NCI-H2196 treated with DMSO at 0.1 percent for 48 hours (cell line): Measurements from ENCODE around the gene PPP2R5C.
A peak's percentile ranks its signal among the peaks of the same experiment; 100 is the strongest.

Experiments
- DNase-seq: peaks from one replicate; lab custom pipeline; 2025; ENCODE audit not compliant: unreplicated experiment; lab: John Stamatoyannopoulos, UW

The PPP2R5C gene

DNA sequence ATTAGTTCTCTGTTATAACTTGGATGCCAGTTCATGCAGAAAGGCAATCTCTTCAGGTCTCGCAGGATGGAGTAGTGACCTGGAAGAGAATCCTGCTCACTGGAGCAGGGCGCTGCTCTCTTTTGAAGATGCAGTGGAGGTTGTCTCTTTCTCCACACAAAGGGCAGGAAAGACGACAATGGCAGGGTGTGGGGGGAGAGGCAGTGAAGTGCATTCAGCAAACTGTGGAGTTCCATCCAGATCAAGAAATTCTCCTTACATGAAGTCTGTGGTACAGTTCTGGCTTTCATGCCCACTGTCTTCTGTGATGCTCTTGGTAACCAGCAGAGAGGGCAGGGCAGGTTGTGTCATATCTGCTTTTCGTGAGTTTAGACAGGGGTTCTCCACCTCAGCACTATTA, 6.6 kb upstream of the PPP2R5C start:
- no peak for DNase-seq

DNA sequence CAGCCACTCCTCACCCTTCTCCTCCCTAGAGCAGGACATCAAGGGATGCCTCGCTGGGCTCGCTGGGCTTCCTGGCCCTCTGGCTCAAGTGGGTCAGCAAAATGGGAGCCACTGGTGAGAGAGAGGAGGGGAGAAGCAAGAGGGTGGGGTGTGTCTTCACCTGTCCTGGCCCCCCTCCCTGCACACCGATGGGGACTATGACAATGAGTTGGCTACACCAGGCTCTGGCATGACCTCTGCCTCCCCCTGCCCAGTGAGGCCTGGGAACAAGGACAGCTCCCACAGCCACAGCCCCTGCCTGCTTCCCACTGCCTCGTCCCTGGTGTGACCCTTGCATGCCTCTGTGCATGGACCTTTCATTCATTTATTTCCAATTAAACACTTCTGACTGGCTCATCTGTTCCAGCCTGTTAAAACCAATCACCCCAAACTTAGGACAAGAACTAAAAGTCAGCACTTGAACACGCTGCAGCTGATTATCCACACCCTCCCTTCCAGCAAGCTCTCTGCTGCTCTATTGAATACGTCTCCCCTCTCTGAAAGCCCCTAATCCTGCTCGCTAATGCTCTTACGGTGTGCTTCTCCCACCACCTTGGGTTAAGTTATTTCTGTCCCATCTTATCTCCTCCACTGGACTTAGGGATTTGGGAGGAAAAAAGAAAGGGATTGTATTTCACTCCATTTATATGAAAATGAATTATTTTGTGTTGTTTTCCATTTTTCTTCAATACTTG, 5.8 kb upstream of the PPP2R5C start:
- no peak for DNase-seq

DNA sequence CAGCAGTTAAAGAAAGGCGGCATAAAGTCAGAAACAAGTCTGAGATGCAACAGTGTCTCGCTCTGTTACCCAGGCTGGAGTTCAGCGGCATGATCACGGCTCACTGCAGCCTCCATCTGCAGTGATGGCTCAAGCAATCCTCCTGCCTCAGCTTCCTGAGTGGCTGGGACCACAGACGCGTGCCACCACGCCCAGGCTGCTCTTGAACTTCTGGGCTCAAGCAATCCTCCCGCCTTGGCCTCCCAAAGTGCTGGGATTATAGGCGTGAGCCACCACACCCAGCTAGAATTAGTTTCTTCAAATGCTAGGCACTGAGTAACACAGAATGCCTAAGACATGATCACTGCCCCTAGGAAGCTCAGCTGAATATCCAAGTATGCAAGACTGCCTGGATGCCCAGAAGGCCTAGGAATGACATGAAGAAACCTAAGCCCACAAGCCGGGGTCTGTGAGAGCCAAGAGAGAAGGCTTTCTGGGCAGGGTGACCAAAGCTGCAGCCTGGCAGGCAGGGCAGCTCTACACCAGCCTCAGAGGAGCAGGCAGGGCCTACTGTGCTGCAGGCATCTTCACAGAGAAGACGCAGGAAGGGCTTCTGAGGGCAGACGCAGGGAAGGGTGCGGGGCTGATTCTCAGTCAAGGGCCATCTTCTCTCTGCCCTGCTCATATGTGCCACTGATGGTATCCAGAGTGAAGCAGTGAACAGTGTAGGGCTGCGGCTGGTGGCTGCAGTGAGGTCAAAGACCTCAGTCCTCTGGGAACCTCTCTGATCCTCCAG, 4.3 kb upstream of the PPP2R5C start:
- no peak for DNase-seq

DNA sequence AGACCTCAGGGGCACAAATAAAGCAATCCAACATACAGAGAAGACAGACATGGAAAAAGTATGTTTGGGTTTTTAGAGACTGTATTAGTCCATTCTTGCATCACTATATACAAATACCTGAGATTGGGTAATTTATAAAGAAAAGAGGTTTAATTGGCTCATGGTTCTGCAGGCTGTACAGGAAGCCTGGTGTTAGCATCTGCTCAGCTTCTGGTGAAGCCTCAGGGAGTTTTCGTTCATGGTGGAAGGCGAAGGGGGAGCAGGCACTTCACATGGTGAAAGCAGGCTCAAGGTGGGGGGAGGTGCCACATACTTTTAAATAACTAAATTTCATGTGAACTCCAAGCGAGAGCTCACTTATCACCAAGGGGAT, 3.7 kb upstream of the PPP2R5C start:
- no peak for DNase-seq

DNA sequence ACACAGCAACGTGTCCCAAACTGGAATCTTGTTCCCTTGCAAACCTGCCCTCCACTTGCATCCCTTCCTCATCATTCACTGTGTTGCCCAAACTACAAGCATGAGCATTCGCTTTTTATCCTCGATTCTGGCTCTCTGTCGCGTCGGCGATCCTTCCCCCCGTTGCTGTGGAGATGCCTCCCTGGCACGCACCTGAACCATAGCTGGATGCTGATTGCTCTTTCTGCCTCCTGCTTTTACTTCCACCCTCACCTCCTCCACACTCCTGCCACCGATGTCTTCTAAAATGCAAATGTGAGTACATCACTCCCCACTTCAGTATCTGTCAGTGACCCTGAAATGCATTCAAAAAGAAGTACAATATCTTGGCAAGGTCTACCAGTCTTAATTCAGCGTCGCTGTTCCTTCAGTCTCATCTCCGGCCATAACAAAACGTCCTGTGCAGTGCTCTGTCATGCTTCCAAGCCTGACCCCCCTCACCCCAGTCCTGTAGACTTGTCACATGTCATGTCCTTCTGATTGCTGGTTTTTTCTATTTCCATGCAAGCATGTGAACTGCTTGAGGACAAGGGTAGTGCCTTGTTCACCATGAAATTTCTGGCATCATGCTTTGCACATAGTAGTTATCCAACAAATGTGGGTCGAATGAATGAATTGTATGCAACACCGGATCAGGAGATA, 2.5 kb upstream of the PPP2R5C start:
- DNase-seq: no peak

DNA sequence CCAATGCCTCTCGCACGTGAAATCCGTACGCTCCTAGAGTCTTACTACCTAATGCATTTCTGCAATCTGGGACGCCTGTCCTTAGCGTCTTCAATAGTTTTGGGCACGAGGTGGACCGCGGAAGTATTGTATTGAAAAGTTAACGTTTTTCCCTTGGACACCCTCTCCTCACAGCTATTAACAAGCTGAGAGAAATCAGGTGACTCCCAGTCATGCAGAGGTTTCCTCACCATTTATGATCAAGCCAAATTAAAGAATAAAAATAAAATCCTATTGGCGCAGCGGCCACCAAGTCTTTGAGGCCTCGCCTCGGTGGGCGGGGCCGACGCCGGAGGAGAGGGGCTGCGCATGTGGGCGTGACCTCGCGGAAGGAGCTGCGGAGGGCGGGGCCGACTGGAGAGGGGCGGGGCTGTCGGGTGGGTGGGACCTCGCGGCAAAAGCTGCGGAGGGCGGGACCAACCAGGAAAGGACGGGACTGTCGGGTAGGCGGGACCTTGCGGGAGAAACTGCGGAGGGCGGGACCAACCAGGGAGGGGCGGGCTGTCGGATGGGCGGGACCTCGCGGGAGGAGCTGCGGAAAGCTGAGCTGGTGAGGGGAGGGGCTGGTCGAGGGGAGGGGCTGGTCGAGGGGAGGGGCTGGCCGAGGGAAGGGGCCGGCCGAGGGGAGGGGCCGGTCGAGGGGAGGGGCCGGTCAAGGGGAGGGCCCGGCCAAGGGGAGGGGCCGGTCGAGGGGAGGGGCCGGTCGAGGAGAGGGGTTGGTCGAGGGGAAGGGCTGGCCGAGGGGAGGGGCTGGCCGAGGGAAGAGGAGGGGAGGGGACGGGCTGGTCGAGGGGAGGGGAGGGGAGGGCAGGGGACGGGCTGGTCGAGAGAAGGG, 1.1 kb upstream of the PPP2R5C start:
- DNase-seq: peak; percentile 81

DNA sequence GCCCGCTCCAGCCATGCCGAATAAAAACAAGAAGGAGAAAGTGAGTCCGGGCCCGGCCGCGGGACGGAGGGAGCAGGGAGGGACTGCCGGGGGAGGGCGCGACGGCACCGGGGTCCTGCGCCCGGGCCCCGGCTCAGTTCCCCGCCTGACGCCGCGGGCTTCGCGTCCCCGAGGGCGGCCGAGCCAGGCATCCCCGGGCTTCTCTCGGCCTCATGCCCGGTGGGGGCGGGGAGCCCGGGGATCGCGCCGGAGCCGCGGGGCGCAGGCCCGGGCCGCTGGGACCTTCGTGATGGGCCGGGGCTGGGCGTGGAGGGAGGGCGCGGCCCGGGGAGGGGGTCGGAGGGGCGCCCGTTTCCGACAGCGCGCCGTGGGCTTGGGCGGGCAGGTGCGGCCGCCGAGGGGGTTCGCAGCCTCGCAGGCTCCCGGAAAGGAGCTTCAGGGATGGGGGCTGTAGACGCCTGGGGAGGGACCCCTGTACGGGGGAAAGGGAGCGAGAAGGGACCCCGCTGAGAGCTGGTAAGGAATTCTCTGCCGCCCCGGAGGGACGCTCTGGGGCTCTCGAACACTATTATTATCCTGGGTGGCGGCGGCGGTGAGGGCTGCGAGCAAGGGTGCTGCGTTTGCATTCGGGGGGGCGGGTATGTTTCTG, 496 bp downstream of the PPP2R5C start:
- no peak for DNase-seq

DNA sequence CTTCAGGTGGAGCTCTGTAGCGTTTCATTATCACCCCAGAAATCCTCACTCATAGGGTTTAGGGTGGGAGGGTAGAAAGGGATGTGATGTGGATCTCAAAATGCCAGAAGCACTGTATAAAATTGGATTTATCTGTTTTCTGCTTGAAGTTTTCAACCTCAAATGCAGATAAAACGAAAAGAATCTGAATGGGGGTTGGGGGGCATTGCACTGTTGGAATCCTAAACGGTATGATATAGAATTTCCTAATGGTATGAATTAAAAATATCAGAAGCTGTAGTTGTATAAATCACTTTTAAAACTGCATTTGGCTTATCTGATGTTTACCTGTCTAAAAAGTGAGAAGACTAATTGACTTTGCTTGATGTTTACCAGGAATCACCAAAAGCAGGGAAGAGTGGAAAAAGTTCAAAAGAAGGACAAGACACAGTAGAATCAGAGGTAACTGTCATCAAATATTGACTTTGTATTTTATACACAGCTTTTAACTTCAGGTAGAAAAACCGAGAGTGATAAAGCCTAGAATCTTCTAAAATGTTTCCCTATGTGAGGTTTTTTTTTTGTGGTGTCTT, 1.1 kb downstream of the PPP2R5C start:
- no peak for DNase-seq

DNA sequence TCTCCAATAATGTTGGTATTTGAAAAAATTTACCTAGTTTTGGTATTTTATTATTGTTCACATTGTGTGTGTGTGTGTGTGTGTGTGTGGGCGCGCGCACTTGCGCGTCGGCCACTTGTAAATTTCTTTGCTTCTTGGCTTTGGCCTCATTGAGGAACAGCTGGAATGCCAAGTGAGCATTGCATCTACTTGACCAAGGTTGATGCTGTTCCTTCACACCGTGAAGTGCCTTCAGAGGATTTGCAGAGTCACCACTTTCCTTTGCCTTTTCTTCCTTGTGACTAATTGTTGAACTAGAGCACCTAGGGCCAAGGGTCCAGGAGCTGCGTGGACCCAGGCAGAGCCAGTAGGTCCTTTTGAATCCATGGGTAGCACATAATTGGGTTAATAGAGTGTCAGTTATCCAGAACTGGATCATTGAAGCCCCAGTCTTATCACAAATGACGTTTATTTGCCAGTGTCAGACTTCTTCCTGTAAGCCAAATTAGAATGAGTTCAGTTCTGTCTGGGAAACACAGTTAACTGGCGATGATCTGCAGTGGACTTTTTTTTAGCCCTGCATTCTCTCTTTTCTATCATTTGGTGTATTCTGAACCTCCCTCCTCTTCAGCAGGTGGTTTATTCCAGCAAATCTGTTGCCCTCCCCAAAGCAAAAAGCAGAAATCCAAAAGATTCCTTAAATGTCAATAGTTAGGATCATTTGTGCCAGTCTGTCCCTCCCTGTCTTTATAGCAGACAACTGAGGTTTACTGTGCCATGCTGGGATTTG, 2.6 kb downstream of the PPP2R5C start:
- no peak for DNase-seq

DNA sequence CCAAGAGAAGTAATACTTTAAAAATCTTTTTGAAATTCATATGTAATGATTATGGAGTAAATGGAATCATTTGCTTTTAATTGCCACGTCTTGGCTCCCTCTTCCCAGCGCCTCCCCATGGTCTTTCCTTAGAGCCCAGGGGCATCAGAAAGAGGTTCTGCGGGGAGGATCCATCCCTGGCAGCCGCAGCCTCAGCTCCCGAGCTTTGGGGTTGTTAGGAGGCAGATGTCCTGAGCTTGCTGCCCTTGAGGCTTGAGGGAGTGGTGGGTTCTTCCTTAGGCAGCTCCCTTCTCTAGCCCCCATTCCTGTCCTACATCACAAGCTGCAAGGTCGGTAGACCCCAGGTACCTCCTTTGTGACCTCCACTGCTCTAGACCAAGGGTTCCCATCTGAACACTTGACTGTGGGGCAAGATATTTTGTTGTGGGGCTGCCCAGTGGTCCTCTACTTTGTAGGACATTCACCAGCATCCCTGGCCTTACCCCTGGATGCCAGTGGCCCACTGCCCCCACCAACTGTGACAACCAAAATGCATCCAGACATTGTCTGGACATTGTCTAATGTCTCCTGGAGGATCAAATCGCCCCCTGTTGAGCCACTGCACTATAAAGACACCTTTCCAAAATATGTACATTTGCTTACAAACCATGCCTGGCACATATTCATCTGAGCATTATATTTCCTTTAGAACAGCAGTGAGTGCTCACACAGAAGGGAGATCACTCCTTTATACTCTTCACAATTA, 6.3 kb downstream of the PPP2R5C start:
- DNase-seq: no peak

DNA sequence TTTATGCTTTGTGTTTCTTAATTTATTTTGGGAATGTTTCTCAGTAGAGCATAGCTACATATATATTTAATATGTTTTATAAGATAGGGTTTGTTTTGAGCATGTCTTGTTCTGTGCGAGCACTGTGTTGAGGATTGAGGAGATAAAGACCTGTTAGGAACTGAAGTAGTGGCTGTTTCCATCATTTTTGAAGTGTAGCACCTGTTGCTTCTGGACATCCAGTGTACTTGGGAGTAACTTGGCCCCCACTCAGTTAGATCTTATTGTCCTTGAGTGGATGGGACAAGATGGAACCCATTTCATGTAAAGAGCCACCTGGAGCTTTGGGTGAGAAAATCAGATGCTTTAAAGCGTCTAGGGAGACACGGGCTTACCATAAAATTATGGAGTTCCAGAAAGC, 8.7 kb downstream of the PPP2R5C start:
- no peak for DNase-seq

DNA sequence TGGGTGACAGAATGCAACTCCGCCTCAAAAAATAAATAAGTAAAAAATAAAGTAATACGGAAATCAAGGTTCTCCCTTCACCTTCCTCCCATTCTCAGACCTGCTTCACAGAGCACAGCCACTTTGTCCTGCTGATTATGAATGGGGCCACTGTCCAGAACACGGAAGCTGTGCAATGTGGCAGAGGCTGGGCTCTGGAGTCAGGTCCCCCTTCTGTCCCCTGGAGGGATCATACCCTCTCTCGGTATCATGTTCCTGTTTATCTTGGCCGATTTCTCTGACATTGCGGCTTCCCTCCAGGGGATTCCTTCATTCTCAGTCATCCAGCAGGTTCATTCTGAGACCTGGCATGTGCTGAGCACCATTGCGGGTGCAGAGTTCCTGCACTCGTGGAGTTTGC, 11.3 kb downstream of the PPP2R5C start:
- no peak for DNase-seq

DNA sequence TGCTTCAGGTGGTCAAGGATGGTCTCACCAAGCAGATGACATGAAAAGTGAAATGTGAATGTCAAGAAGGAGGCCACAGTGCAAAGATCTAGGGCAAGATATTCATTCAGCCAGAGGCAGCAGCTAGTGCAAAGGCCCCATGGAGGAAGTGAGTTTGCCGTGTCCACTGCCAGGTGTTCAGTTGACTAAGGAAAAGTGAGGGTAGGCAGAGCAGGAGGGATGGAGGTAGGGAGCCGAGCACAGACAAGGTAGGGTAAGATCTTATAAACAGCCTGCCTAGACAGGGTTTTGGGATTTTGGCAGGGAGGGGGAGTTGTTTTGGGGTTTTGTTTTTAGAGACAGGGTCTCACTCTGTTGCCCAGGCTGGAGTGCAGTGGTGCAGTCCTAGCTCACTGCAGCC, 11.9 kb downstream of the PPP2R5C start:
- DNase-seq: no peak

DNA sequence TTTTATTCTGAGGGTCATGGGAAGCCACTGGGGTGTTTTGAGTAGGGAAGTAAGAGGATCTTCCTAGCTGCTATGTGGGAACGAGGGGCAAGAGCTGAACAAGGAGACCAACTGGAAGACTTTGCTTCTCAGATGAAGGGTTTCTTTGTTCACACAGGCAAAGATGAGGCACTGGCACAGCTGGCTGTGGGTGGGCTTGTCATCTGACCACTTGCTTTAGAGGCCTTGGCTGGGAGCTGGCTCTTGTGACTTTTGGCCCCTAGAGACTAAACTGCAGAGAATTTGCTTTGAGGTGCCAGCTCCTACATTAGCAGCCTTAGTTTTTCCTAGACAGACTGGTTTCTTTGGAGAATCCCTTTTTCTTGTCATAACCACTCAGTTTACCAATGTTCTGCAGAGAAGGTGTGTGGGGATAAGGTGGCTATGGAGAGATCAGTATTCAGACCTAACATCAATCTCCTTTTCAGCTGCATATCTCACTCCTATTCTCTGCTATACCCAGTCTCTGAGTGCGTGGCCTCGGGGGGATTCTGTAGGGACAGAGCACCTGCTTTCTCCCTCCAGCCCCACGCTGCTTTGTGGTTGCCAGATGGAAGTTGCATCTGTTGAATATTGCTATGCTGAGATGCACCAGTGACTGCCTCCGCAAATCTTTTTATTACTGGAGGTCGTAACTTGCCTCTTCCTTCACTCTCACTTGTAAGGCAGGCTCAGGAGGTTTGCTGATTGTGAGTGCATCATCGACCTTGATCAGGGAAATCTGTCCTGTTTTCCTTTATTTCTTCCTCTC, 12.7 kb downstream of the PPP2R5C start:
- DNase-seq: no peak

DNA sequence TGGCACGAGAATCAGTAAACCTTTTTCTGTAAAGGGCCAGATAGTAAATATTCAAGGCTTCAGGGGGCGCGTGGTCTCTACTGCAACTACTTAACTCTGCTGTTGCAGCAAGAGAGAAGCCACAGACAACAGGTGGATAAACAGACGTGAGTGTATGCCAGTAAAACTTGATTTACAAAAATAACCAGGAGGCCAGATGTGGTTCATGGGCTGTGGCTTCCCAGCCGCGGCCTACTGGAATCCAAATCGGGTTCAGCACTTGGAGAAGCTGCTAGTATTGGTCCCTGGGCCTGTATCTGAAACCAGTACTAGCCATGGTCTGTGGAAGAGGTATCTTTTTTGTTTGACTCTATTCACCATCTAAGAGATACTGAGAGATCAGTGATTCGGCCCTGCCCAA, 13.3 kb downstream of the PPP2R5C start:
- no peak for DNase-seq

DNA sequence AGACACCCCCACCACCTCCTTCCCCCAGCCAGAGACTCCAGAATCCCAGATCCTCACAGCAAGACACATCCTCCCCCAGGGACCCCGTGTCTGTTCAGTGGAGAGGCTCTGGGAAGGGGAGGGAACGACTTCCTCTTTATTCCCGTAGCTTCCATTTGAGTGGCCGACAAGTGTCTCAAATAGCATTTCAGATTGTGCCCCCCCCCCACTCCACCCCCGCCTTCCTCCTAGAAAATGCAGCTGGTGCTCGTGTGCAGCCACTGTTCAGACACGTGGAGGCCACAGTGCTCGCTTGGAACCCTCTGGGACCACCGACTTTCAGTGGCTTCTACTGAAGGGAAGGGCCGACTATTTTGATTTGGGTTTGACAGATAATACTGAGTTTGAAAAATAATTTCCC, 14.3 kb downstream of the PPP2R5C start:
- no peak for DNase-seq

DNA sequence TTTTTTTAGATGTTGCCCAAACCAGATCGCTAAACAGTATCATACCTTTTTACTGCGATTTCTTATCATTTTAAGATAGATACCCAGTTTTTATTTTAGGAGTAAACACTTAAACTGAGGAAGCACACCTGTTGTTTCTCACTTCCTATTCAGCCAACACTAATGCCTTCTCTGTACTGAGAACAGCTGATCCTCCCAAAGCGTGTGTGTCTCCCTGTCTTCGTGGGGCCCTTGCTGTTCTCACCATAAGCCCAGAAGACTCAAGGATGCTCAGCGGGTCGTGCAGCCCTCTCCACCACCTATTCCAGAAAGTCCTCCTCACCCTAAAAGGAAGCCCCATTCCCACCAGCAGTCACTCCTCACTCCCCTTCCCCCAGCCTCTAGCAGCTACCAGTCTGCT, 14.8 kb downstream of the PPP2R5C start:
- no peak for DNase-seq

DNA sequence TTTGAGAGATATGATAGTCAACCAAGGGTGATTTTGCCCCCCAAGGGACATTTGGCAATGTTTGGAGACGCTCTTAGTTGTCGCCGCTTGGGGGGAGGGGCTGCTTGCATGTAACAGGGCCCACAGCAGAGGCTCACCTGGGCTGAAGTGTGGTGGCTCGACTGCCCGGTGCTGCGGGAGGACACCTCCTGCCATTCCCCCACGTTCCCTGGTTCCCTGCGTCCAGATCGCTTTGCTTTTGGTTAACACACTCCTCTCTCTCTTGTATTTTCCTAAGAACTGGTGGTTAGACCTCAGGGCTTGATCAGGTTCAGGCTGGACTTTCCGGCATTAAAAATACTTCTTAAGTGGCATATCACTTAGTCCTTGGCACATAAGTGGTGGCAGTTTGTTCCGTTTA, 18.9 kb downstream of the PPP2R5C start:
- DNase-seq: no peak
